Measurements from ENCODE around the gene PPP1R16B.

GRCh38 chr20:38825901-38826625 is 20.6 kb downstream of the PPP1R16B start:
- TF ChIP-seq CTCF (IDR thresholded peaks at IDR 0.05) (no peak), POLR2A (IDR thresholded peaks at IDR 0.05) (no peak)
